ENCODE measurements around the gene NOTCH4. TPM values are rescaled to one million over a fixed set of nuclear protein-coding genes. Genes with fewer than 3 reads are reported as not detected.

Gene NOTCH4
- total and polyA plus RNA-seq, 2 experiments from 2014 or later = 2.7 to 2.8 TPM

GRCh38 chr6:32214126-32214525 lies 9.7 kb downstream of the NOTCH4 start:
- no peaks in the 10 kb centered on the region for H3K27me3 ChIP-seq (ENCODE audit: insufficient read depth)
- Mint-ChIP-seq H3K27ac (no peak overlapping the region), H3K4me3 (no peak overlapping the region), H3K27me3 (ENCODE audit: insufficient read depth, low read depth, poor library complexity) (peaks cover 12% of the 10 kb centered on the region), H3K9me3 (no peaks in the 10 kb centered on the region; the same call in 2 of the 3 replicates), H3K36me3 (ENCODE audit: low read depth) (no peaks in the 10 kb centered on the region), H3K4me1 (no peaks in the 10 kb centered on the region)
- H3K79me2 ChIP-seq (replicated peaks; ENCODE audit: insufficient read depth) = no peaks in the 10 kb centered on the region
- TF ChIP-seq JUNB (IDR thresholded peaks at IDR 0.05; ENCODE audit: unreplicated experiment) (no peak), REST (IDR thresholded peaks at IDR 0.05; ENCODE audit: unreplicated experiment) (no peak), EZH2 (IDR thresholded peaks at IDR 0.05; ENCODE audit: low read depth, unreplicated experiment) (no peak), EZH2phosphoT487 (IDR thresholded peaks at IDR 0.05; ENCODE audit: unreplicated experiment) (no peak), CTCF (conservative IDR thresholded peaks at IDR 0.05; ENCODE audit: low read depth in 2 of 2) (no peak), CREB1 (CRISPR knock-in tag; IDR thresholded peaks at IDR 0.05; ENCODE audit: low read depth) (no peak), ZNF331 (CRISPR knock-in tag; IDR thresholded peaks at IDR 0.05; ENCODE audit: low read depth) (no peak), NANOG (IDR thresholded peaks at IDR 0.05; ENCODE audit: borderline replicate concordance) (no peak)
- TF ChIP-seq, protein P1, sequence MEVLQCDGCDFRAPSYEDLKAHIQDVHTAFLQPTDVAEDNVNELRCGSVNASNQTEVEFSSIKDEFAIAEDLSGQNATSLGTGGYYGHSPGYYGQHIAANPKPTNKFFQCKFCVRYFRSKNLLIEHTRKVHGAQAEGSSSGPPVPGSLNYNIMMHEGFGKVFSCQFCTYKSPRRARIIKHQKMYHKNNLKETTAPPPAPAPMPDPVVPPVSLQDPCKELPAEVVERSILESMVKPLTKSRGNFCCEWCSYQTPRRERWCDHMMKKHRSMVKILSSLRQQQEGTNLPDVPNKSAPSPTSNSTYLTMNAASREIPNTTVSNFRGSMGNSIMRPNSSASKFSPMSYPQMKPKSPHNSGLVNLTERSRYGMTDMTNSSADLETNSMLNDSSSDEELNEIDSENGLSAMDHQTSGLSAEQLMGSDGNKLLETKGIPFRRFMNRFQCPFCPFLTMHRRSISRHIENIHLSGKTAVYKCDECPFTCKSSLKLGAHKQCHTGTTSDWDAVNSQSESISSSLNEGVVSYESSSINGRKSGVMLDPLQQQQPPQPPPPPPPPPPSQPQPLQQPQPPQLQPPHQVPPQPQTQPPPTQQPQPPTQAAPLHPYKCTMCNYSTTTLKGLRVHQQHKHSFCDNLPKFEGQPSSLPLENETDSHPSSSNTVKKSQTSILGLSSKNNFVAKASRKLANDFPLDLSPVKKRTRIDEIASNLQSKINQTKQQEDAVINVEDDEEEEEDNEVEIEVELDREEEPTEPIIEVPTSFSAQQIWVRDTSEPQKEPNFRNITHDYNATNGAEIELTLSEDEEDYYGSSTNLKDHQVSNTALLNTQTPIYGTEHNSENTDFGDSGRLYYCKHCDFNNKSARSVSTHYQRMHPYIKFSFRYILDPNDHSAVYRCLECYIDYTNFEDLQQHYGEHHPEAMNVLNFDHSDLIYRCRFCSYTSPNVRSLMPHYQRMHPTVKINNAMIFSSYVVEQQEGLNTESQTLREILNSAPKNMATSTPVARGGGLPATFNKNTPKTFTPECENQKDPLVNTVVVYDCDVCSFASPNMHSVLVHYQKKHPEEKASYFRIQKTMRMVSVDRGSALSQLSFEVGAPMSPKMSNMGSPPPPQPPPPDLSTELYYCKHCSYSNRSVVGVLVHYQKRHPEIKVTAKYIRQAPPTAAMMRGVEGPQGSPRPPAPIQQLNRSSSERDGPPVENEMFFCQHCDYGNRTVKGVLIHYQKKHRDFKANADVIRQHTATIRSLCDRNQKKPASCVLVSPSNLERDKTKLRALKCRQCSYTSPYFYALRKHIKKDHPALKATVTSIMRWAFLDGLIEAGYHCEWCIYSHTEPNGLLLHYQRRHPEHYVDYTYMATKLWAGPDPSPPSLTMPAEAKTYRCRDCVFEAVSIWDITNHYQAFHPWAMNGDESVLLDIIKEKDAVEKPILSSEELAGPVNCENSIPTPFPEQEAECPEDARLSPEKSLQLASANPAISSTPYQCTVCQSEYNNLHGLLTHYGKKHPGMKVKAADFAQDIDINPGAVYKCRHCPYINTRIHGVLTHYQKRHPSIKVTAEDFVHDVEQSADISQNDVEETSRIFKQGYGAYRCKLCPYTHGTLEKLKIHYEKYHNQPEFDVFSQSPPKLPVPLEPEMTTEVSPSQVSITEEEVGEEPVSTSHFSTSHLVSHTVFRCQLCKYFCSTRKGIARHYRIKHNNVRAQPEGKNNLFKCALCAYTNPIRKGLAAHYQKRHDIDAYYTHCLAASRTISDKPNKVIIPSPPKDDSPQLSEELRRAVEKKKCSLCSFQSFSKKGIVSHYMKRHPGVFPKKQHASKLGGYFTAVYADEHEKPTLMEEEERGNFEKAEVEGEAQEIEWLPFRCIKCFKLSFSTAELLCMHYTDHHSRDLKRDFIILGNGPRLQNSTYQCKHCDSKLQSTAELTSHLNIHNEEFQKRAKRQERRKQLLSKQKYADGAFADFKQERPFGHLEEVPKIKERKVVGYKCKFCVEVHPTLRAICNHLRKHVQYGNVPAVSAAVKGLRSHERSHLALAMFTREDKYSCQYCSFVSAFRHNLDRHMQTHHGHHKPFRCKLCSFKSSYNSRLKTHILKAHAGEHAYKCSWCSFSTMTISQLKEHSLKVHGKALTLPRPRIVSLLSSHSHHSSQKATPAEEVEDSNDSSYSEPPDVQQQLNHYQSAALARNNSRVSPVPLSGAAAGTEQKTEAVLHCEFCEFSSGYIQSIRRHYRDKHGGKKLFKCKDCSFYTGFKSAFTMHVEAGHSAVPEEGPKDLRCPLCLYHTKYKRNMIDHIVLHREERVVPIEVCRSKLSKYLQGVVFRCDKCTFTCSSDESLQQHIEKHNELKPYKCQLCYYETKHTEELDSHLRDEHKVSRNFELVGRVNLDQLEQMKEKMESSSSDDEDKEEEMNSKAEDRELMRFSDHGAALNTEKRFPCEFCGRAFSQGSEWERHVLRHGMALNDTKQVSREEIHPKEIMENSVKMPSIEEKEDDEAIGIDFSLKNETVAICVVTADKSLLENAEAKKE (CRISPR knock-in tag; IDR thresholded peaks at IDR 0.05) = no peak
- no peaks in the 10 kb centered on the region for H4K20me1 ChIP-seq (replicated peaks; ENCODE audit: insufficient read depth)
- ATAC-seq (no peak), DNase-seq (ENCODE audit: low spot score) (no peak)
- H2AFZ ChIP-seq = no peak overlapping the region
- H3K4me2 ChIP-seq = no peak overlapping the region
- no peaks in the 10 kb centered on the region for H3K36me3 ChIP-seq (ENCODE audit: insufficient read depth)
- H3F3A ChIP-seq (replicated peaks; ENCODE audit: low read depth) = no peaks in the 10 kb centered on the region
- 0 out of 2 replicates have a peak, but pooled peaks cover 3% of the 10 kb centered on the region for H3K9me2 ChIP-seq (ENCODE audit: insufficient read depth)
- H3K4me3 ChIP-seq = no peak overlapping the region
- H3K4me1 ChIP-seq (ENCODE audit: insufficient read depth) = no peaks in the 10 kb centered on the region
- H3K27ac ChIP-seq (ENCODE audit: low read depth) = no peak overlapping the region

All from GM23338 (cell line).